Upper lobe of left lung (tissue), 6 donors: Measurements from ENCODE around the gene FSTL1. TPM values are rescaled to one million over a fixed set of nuclear protein-coding genes. Genes with fewer than 3 reads are reported as not detected.
A peak's percentile ranks its signal among the peaks of the same experiment; 100 is the strongest.

Source experiments
- ATAC-seq, 2 donors: fragments of 200-7000 bp; cut with Tn5 transposase; one replicate each; pipeline ENCODE4 v1.9.1; 2022; ENCODE audit warnings: mild to moderate bottlenecking in 2 of 2, moderate library complexity in 2 of 2; ENCODE audit not compliant: low FRiP score in 2 of 2
- DNase-seq, 2 donors: peaks; one replicate each; pipeline ENCODE4 v3.0.0-alpha.2; 2019 to 2020
- H3K27ac ChIP-seq, 4 donors: fragments of 200-600 bp; sonication (generic); one replicate each; pipeline ENCODE4 v1.5.1; 2016 to 2019
- H3K27me3 ChIP-seq, 4 donors: fragments of 200-600 bp; sonication (generic); one replicate each; pipeline ENCODE4 v1.5.1; 2017 to 2019
- H3K36me3 ChIP-seq, 4 donors: fragments of 200-600 bp; sonication (generic); one replicate each; pipeline ENCODE4 v1.5.1; 2016 to 2019
- H3K4me1 ChIP-seq, 4 donors: fragments of 200-600 bp; sonication (generic); one replicate each; pipeline ENCODE4 v1.5.1; 2018 to 2019
- H3K4me3 ChIP-seq, 4 donors: fragments of 200-600 bp; sonication (generic); one replicate each; pipeline ENCODE4 v1.5.1; 2017 to 2019; ENCODE audit warnings: mild to moderate bottlenecking in 2 of 4, moderate library complexity in 1 of 4
- H3K9me3 ChIP-seq, 4 donors: fragments of 200-600 bp; sonication (generic); one replicate each; pipeline ENCODE4 v1.5.1; 2018 to 2019
- CTCF ChIP-seq, 6 experiments: fragments of 450-650 bp in 4 of 6; fragments of 200-600 bp in 2 of 6; sonication (generic) in 2 of 6; IDR thresholded peaks; one replicate each; pipeline ENCODE4 v1.5.1; 2016 to 2019; ENCODE audit warnings: antibody characterized with exemption in 6 of 6
- EP300 ChIP-seq, 4 donors: sonication (generic); formaldehyde crosslinking; IDR thresholded peaks; one replicate each; pipeline ENCODE4 v1.5.1; 2017; ENCODE audit warnings: antibody characterized with exemption in 4 of 4, control low read depth in 2 of 4
- POLR2A ChIP-seq, 4 donors: fragments of 450-650 bp; IDR thresholded peaks; one replicate each; pipeline ENCODE4 v1.5.1; 2016 to 2017; ENCODE audit warnings: antibody characterized with exemption in 4 of 4, mild to moderate bottlenecking in 2 of 4
- POLR2AphosphoS5 ChIP-seq, 2 donors: sonication (generic); formaldehyde crosslinking; IDR thresholded peaks; one replicate each; pipeline ENCODE4 v1.5.1; 2017; ENCODE audit warnings: antibody characterized with exemption in 2 of 2
- WGBS, 2 donors: methylation state at CpG; one replicate each; pipeline ENCODE4 v1.1.5; 2017 to 2018; 5-methylcytosine and 5-hydroxymethylcytosine counted together
- total RNA-seq, 6 donors: library from RNA; depleted of rRNA in 4 of 6; stranded (reverse); fragments of >200 nt in 4 of 6; gene quantifications; one replicate each; pipeline versions ENCODE4 v1.1.0 to v1.2.1, GENCODE V29; 2016 to 2021
- donor health status: DM: no; HTN: no; CAD: no; lungs with moderate emphysema.
- donor health status: DM: no; HTN: yes; CAD: no; lungs with severe emphysema.

Gene FSTL1
- total RNA-seq, 6 donors from 2014 or later, result 35.6 to 480 (median 120) TPM

GRCh38 chr3:120436523-120437050, 14.2 kb downstream of the FSTL1 start:
- Histone ChIP-seq H3K4me3 (no peak overlapping the region), H3K36me3 (no peaks in the 10 kb centered on the region), H3K9me3 (no peaks in the 10 kb centered on the region), H3K4me1 (peaks cover 35 to 67% (median 37%) of the 10 kb centered on the region in 4 donors), H3K27me3 (no peaks in the 10 kb centered on the region), H3K27ac (peak overlapping the region in 2 of 4 donors; percentile 25 to 51)
- DNase-seq (no peak), ATAC-seq (no peak)
- 96 to 99% methylated on average over 4 of the region's 4 CpGs for WGBS, 2 donors
- TF ChIP-seq CTCF (IDR thresholded peaks at IDR 0.05) (no peak), POLR2AphosphoS5 (IDR thresholded peaks at IDR 0.05) (no peak), EP300 (IDR thresholded peaks at IDR 0.05) (no peak), POLR2A (IDR thresholded peaks at IDR 0.05) (no peak)

GRCh38 chr3:120435621-120436020, 15.2 kb downstream of the FSTL1 start:
- 43 to 55% methylated on average over 4 of the region's 4 CpGs for WGBS, 2 donors
- no peak for DNase-seq
- Histone ChIP-seq H3K4me1 (peaks cover 35 to 63% (median 38%) of the 10 kb centered on the region in 4 donors), H3K9me3 (no peaks in the 10 kb centered on the region), H3K36me3 (peaks cover 0 to 5% (median 0%) of the 10 kb centered on the region in 4 donors), H3K27ac (peak overlapping the region; percentile 1 to 49 (median 28)), H3K27me3 (no peaks in the 10 kb centered on the region), H3K4me3 (no peak overlapping the region)
- no peak for ATAC-seq
- TF ChIP-seq POLR2AphosphoS5 (IDR thresholded peaks at IDR 0.05), result no peak
- no peak for TF ChIP-seq CTCF (IDR thresholded peaks at IDR 0.05)
- TF ChIP-seq POLR2A (IDR thresholded peaks at IDR 0.05), result no peak
- TF ChIP-seq EP300 (IDR thresholded peaks at IDR 0.05), result no peak

- ATAC-seq (no peak), DNase-seq (no peak)
- H3K27me3 ChIP-seq, result no peaks in the 10 kb centered on the region
- peaks cover 0 to 5% (median 0%) of the 10 kb centered on the region in 4 donors for H3K36me3 ChIP-seq
- H3K9me3 ChIP-seq, result no peaks in the 10 kb centered on the region
- 89 to 91% methylated on average over 4 of the region's 4 CpGs for WGBS, 2 donors
- H3K4me1 ChIP-seq, result peaks cover 26 to 63% (median 32%) of the 10 kb centered on the region in 4 donors
- no peak overlapping the region for H3K4me3 ChIP-seq
- TF ChIP-seq CTCF (IDR thresholded peaks at IDR 0.05) (no peak), POLR2A (IDR thresholded peaks at IDR 0.05) (no peak), EP300 (IDR thresholded peaks at IDR 0.05) (no peak), POLR2AphosphoS5 (IDR thresholded peaks at IDR 0.05) (no peak)
- H3K27ac ChIP-seq, result peak overlapping the region in 1 of 4 donors; percentile 60
These were observed 17.0 kb downstream of the FSTL1 start for GRCh38 chr3:120433662-120434331.

GRCh38 chr3:120432150-120432860, 18.5 kb downstream of the FSTL1 start:
- H3K4me3 ChIP-seq, result no peak overlapping the region
- TF ChIP-seq POLR2A (IDR thresholded peaks at IDR 0.05) (no peak), EP300 (IDR thresholded peaks at IDR 0.05) (no peak), POLR2AphosphoS5 (IDR thresholded peaks at IDR 0.05) (no peak), CTCF (IDR thresholded peaks at IDR 0.05) (no peak)
- H3K9me3 ChIP-seq, result no peaks in the 10 kb centered on the region
- no peak for DNase-seq
- H3K27ac ChIP-seq, result peak overlapping the region; percentile 18 to 60 (median 34)
- 65 to 66% methylated on average over 4 of the region's 4 CpGs for WGBS, 2 donors
- H3K27me3 ChIP-seq, result no peaks in the 10 kb centered on the region
- peak in 1 of 2 donors; percentile 50 for ATAC-seq
- H3K36me3 ChIP-seq, result peaks cover 0 to 5% (median 0%) of the 10 kb centered on the region in 4 donors
- H3K4me1 ChIP-seq, result peaks cover 18 to 50% (median 20%) of the 10 kb centered on the region in 4 donors
